Measurements from ENCODE around the gene ZDHHC7. TPM values are rescaled to one million over a fixed set of nuclear protein-coding genes. Genes with fewer than 3 reads are reported as not detected.

ZDHHC7 gene
- total RNA-seq, 1 experiment from 2014 or later: 39.9 TPM

DNA sequence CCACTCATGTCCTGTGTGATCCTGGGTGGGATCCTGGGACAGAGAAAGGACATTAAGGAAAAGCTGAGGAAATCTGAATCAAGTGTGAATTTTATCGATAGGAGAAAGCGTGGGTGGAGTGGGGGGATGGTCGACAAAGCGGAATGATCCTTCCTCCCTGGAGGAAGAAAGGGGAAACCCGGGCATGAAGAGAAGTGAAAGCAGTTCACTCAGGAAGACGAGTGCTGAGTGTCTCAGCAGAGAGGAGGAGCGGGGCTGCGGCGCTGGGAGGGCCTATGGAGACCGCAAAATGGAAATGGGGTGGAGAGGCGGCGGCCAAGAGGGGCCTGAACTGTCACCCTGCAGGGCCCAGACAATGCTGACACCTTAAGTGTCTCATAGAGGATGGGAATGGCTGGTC is 8.7 kb downstream of the ZDHHC7 start:
- CTCF ChIA-PET: no interaction called here
- H3K27ac ChIP-seq (ENCODE audit: low read depth, low read length): no peak overlapping the region
- ATAC-seq (no peak), DNase-seq (ENCODE audit: low read depth, low spot score) (no peak)
- TF ChIP-seq TCF7L2 (IDR thresholded peaks at IDR 0.05; ENCODE audit: borderline replicate concordance, extremely low read depth, insufficient read depth, insufficient read length) (no peak), JUND (IDR thresholded peaks at IDR 0.05) (no peak)
- TF ChIP-seq, protein P1, sequence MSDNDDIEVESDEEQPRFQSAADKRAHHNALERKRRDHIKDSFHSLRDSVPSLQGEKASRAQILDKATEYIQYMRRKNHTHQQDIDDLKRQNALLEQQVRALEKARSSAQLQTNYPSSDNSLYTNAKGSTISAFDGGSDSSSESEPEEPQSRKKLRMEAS (IDR thresholded peaks at IDR 0.05): no peak
- no peaks in the 10 kb centered on the region for H3K36me3 ChIP-seq (ENCODE audit: control insufficient read depth in 1 of 2, insufficient read depth in 2 of 2, low read length in 2 of 2)
- H3K9ac ChIP-seq (ENCODE audit: low read length): no peak overlapping the region
- H3K9me2 ChIP-seq (ENCODE audit: insufficient read depth): no peaks in the 10 kb centered on the region
- POLR2A ChIA-PET: no interaction called here
- H3K9me3 ChIP-seq (ENCODE audit: control insufficient read depth in 1 of 2, insufficient read depth in 1 of 2, low read depth in 1 of 2, low read length in 2 of 2): no peaks in the 10 kb centered on the region
- H2AFZ ChIP-seq (ENCODE audit: low read depth, low read length, poor library complexity, severe bottlenecking): no peak overlapping the region
- no peaks in the 10 kb centered on the region for H4K20me1 ChIP-seq (ENCODE audit: insufficient read depth)
- H3K27me3 ChIP-seq (ENCODE audit: insufficient read depth, low read length): no peaks in the 10 kb centered on the region
- H3K4me2 ChIP-seq (ENCODE audit: low read length): no peak overlapping the region
- no TSS peak for BruUV-seq (replicated peaks)
- intact Hi-C loops (cut with micrococcal nuclease): no loop called here
- no peak overlapping the region for H3K4me3 ChIP-seq (replicated peaks in 1 of 2; ENCODE audit: low read depth in 1 of 2, low read length in 2 of 2)
- peaks cover 37 to 74% of the 10 kb centered on the region in 2 experiments for H3K4me1 ChIP-seq (ENCODE audit: control insufficient read depth in 1 of 2, insufficient read depth in 2 of 2, low read length in 2 of 2)
- H3K79me2 ChIP-seq (ENCODE audit: insufficient read depth, low read length): peaks cover 98% of the 10 kb centered on the region
- RAD21 ChIA-PET (ENCODE audit: low non-redundant PET in 1 of 2, low total read pairs in 2 of 2, uncharacterized antibody in 2 of 2, unreplicated experiment in 2 of 2): no interaction called here

DNA sequence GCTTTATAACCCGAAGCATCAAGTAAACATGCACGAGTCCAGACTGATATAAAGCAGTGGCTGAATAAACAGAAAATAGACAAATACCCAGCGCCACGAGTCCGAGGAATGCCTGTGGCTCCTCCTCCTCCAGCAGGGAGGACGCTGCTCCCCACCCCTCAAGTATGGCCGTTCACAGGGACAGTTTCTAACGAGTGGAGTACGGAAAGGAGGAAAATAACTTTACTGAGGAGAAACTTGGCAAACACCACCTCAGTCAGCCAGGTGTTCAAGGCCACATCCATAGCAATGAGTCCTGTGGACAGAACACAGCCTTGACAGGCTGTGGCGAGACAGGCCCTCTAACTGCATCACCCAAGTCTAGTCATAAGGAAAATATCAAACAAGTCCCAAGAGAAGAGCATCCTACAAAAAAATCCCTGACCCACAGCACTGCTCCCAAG is 9.2 kb downstream of the ZDHHC7 start:
- no peak for DNase-seq (ENCODE audit: low read depth, low spot score)
- BruUV-seq (replicated peaks): no TSS peak
- POLR2A ChIA-PET: no interaction called here
- Histone ChIP-seq H3K9me2 (ENCODE audit: insufficient read depth) (no peaks in the 10 kb centered on the region), H3K4me2 (ENCODE audit: low read length) (no peak overlapping the region), H3K27me3 (ENCODE audit: insufficient read depth, low read length) (no peaks in the 10 kb centered on the region), H4K20me1 (ENCODE audit: insufficient read depth) (no peaks in the 10 kb centered on the region), H3K9ac (ENCODE audit: low read length) (no peak overlapping the region), H3K79me2 (ENCODE audit: insufficient read depth, low read length) (peaks cover 97% of the 10 kb centered on the region), H3K9me3 (ENCODE audit: control insufficient read depth in 1 of 2, insufficient read depth in 1 of 2, low read depth in 1 of 2, low read length in 2 of 2) (no peaks in the 10 kb centered on the region), H3K4me3 (replicated peaks in 1 of 2; ENCODE audit: low read depth in 1 of 2, low read length in 2 of 2) (no peak overlapping the region), H3K4me1 (ENCODE audit: control insufficient read depth in 1 of 2, insufficient read depth in 2 of 2, low read length in 2 of 2) (peaks cover 37 to 74% of the 10 kb centered on the region in 2 experiments), H3K27ac (ENCODE audit: low read depth, low read length) (no peak overlapping the region), H2AFZ (ENCODE audit: low read depth, low read length, poor library complexity, severe bottlenecking) (no peak overlapping the region), H3K36me3 (ENCODE audit: control insufficient read depth in 1 of 2, insufficient read depth in 2 of 2, low read length in 2 of 2) (no peaks in the 10 kb centered on the region)
- intact Hi-C loops (cut with micrococcal nuclease): no loop called here
- CTCF ChIA-PET: no interaction called here
- no peak for ATAC-seq
- RAD21 ChIA-PET (ENCODE audit: low non-redundant PET in 1 of 2, low total read pairs in 2 of 2, uncharacterized antibody in 2 of 2, unreplicated experiment in 2 of 2): no interaction called here
- TF ChIP-seq ZFX (IDR thresholded peaks at IDR 0.05) (no peak), POLR2AphosphoS5 (IDR thresholded peaks at IDR 0.05; ENCODE audit: low read depth, low read length) (no peak), EGR1 (IDR thresholded peaks at IDR 0.05; ENCODE audit: low read depth) (no peak), SP1 (IDR thresholded peaks at IDR 0.05; ENCODE audit: low read depth) (no peak), RAD21 (IDR thresholded peaks at IDR 0.05; ENCODE audit: low read depth) (no peak), POLR2A (IDR thresholded peaks at IDR 0.05; ENCODE audit: borderline replicate concordance, extremely low read depth, insufficient read depth, insufficient read length) (no peak), SRF (IDR thresholded peaks at IDR 0.05; ENCODE audit: low read depth) (no peak), CBX3 (IDR thresholded peaks at IDR 0.05; ENCODE audit: low read depth) (no peak), YY1 (IDR thresholded peaks at IDR 0.05; ENCODE audit: extremely low read depth, insufficient replicate concordance, low read depth, low read length) (no peak), SIN3A (IDR thresholded peaks at IDR 0.05; ENCODE audit: low read depth) (no peak), JUND (IDR thresholded peaks at IDR 0.05) (no peak), ZNF274 (IDR thresholded peaks at IDR 0.05; ENCODE audit: low read depth, low read length) (no peak), EZH2phosphoT487 (IDR thresholded peaks at IDR 0.05; ENCODE audit: borderline replicate concordance) (no peak)
- TF ChIP-seq, protein P2, sequence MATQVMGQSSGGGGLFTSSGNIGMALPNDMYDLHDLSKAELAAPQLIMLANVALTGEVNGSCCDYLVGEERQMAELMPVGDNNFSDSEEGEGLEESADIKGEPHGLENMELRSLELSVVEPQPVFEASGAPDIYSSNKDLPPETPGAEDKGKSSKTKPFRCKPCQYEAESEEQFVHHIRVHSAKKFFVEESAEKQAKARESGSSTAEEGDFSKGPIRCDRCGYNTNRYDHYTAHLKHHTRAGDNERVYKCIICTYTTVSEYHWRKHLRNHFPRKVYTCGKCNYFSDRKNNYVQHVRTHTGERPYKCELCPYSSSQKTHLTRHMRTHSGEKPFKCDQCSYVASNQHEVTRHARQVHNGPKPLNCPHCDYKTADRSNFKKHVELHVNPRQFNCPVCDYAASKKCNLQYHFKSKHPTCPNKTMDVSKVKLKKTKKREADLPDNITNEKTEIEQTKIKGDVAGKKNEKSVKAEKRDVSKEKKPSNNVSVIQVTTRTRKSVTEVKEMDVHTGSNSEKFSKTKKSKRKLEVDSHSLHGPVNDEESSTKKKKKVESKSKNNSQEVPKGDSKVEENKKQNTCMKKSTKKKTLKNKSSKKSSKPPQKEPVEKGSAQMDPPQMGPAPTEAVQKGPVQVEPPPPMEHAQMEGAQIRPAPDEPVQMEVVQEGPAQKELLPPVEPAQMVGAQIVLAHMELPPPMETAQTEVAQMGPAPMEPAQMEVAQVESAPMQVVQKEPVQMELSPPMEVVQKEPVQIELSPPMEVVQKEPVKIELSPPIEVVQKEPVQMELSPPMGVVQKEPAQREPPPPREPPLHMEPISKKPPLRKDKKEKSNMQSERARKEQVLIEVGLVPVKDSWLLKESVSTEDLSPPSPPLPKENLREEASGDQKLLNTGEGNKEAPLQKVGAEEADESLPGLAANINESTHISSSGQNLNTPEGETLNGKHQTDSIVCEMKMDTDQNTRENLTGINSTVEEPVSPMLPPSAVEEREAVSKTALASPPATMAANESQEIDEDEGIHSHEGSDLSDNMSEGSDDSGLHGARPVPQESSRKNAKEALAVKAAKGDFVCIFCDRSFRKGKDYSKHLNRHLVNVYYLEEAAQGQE (IDR thresholded peaks at IDR 0.05; ENCODE audit: low read depth): no peak
- TF ChIP-seq, protein P1 (IDR thresholded peaks at IDR 0.05): no peak
- TF ChIP-seq, protein P3, sequence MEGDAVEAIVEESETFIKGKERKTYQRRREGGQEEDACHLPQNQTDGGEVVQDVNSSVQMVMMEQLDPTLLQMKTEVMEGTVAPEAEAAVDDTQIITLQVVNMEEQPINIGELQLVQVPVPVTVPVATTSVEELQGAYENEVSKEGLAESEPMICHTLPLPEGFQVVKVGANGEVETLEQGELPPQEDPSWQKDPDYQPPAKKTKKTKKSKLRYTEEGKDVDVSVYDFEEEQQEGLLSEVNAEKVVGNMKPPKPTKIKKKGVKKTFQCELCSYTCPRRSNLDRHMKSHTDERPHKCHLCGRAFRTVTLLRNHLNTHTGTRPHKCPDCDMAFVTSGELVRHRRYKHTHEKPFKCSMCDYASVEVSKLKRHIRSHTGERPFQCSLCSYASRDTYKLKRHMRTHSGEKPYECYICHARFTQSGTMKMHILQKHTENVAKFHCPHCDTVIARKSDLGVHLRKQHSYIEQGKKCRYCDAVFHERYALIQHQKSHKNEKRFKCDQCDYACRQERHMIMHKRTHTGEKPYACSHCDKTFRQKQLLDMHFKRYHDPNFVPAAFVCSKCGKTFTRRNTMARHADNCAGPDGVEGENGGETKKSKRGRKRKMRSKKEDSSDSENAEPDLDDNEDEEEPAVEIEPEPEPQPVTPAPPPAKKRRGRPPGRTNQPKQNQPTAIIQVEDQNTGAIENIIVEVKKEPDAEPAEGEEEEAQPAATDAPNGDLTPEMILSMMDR (IDR thresholded peaks at IDR 0.05 in 2 of 3, conservative IDR thresholded peaks at IDR 0.05 in 1 of 3; ENCODE audit: borderline replicate concordance in 1 of 3, insufficient read depth in 1 of 3, low read depth in 2 of 3, low read length in 2 of 3): no peak
